ENCODE measurements around the gene CYSRT1.

- TF ChIP-seq CTCF (IDR thresholded peaks at IDR 0.05) (no peak), POLR2A (IDR thresholded peaks at IDR 0.05) (no peak)
Measured at GRCh38 chr9:137211532-137211931, 13.4 kb upstream of the CYSRT1 start.
